CD14-positive monocyte (primary cell): ENCODE measurements around the gene DAPK1. TPM values are rescaled to one million over a fixed set of nuclear protein-coding genes. Genes with fewer than 3 reads are reported as not detected.

Experiments
- DNase-seq, 3 donors: peaks; one replicate each; pipeline ENCODE4 v3.0.0-alpha.2; 2011 to 2022
- H2AFZ ChIP-seq: 2 replicates; pipeline ENCODE4 v1.6.0; 2012; ENCODE audit warnings: mild to moderate bottlenecking, low read depth, low read length, inconsistent platforms; ENCODE audit not compliant: insufficient read depth, poor library complexity, severe bottlenecking
- H3K27ac ChIP-seq, 2 donors: 1 replicate in 1 of 2; 2 replicates in 1 of 2; pipeline ENCODE4 v1.5.1; 2012 to 2013; ENCODE audit warnings: low read length in 2 of 2, control low read depth in 1 of 2, inconsistent platforms in 1 of 2, low read depth in 1 of 2, mild to moderate bottlenecking in 1 of 2
- H3K27me3 ChIP-seq, 2 donors: one replicate each; pipeline versions ENCODE4 v1.6.0 to v1.6.1; 2011 to 2013; ENCODE audit warnings: low read length in 2 of 2; ENCODE audit not compliant: control insufficient read depth in 2 of 2, insufficient read depth in 2 of 2
- H3K36me3 ChIP-seq, 2 donors: replicated peaks in 1 of 2; 1 replicate in 1 of 2; 2 replicates in 1 of 2; pipeline versions ENCODE4 v1.5.1 to v1.6.1; 2012 to 2013; ENCODE audit warnings: low read length in 2 of 2, control low read depth in 1 of 2, inconsistent platforms in 1 of 2, mild to moderate bottlenecking in 1 of 2; ENCODE audit not compliant: insufficient read depth in 2 of 2, control insufficient read depth in 1 of 2
- H3K4me1 ChIP-seq, 2 donors: 1 replicate in 1 of 2; 2 replicates in 1 of 2; pipeline versions ENCODE4 v1.5.1 to v1.6.1; 2012 to 2013; ENCODE audit warnings: low read length in 2 of 2, control low read depth in 1 of 2, inconsistent platforms in 1 of 2, mild to moderate bottlenecking in 1 of 2, moderate library complexity in 1 of 2; ENCODE audit not compliant: insufficient read depth in 2 of 2, control insufficient read depth in 1 of 2
- H3K4me2 ChIP-seq: replicated peaks from 2 replicates; pipeline ENCODE3; 2012; ENCODE audit warnings: low read length, moderate library complexity, mild to moderate bottlenecking; ENCODE audit not compliant: poor library complexity, severe bottlenecking; ENCODE audit errors: extremely low read depth
- H3K4me3 ChIP-seq, 3 experiments: fragments of 200-600 bp in 1 of 3; sonication (generic) in 1 of 3; replicated peaks in 1 of 3; 1 replicate in 2 of 3; 2 replicates in 1 of 3; pipeline ENCODE4 v1.5.1; 2011 to 2013; ENCODE audit warnings: low read length in 3 of 3, mild to moderate bottlenecking in 3 of 3, control low read depth in 2 of 3, low read depth in 2 of 3, inconsistent platforms in 1 of 3, moderate library complexity in 1 of 3
- H3K79me2 ChIP-seq: 2 replicates; pipeline ENCODE4 v1.6.0; 2012; ENCODE audit warnings: mild to moderate bottlenecking, control low read depth, inconsistent platforms, low read length, moderate library complexity; ENCODE audit not compliant: insufficient read depth
- H3K9ac ChIP-seq: 2 replicates; pipeline ENCODE4 v1.6.0; 2017; ENCODE audit warnings: low read length, mild to moderate bottlenecking; ENCODE audit not compliant: insufficient read depth, poor library complexity, severe bottlenecking
- H3K9me3 ChIP-seq, 2 donors: replicated peaks in 1 of 2; 1 replicate in 1 of 2; 2 replicates in 1 of 2; pipeline versions ENCODE4 v1.5.1 to v1.6.1; 2012 to 2013; ENCODE audit warnings: low read length in 2 of 2, control low read depth in 1 of 2; ENCODE audit not compliant: control insufficient read depth in 1 of 2, insufficient read depth in 1 of 2
- H4K20me1 ChIP-seq: 2 replicates; pipeline ENCODE4 v1.6.0; 2012; ENCODE audit warnings: mild to moderate bottlenecking, low read length, control low read depth, moderate library complexity; ENCODE audit not compliant: insufficient read depth
- H3K27ac Mint-ChIP-seq, 7 donors: one replicate each; pipeline ENCODE4 v1.8.0; 2020; ENCODE audit warnings: mild to moderate bottlenecking in 7 of 7, mixed read lengths in 7 of 7, moderate library complexity in 6 of 7, inconsistent platforms in 2 of 7
- H3K27me3 Mint-ChIP-seq, 3 donors: one replicate each; pipeline ENCODE4 v1.8.0; 2021 to 2022; ENCODE audit warnings: low read depth in 3 of 3, mild to moderate bottlenecking in 3 of 3, mixed read lengths in 3 of 3, moderate library complexity in 3 of 3, inconsistent platforms in 1 of 3
- H3K36me3 Mint-ChIP-seq, 2 donors: one replicate each; pipeline ENCODE4 v1.8.0; 2020; ENCODE audit warnings: mixed read lengths in 2 of 2, inconsistent platforms in 1 of 2, mild to moderate bottlenecking in 1 of 2
- H3K4me1 Mint-ChIP-seq: one replicate; pipeline ENCODE4 v1.8.0; 2020; ENCODE audit warnings: mild to moderate bottlenecking, mixed read lengths
- H3K4me3 Mint-ChIP-seq, 2 donors: one replicate each; pipeline ENCODE4 v1.8.0; 2020; ENCODE audit warnings: mild to moderate bottlenecking in 2 of 2, mixed read lengths in 2 of 2, moderate library complexity in 1 of 2
- H3K9me3 Mint-ChIP-seq, 7 donors: one replicate each; pipeline ENCODE4 v1.8.0; 2020 to 2022; ENCODE audit warnings: mixed read lengths in 7 of 7, mild to moderate bottlenecking in 6 of 7, moderate library complexity in 6 of 7, inconsistent platforms in 2 of 7
- WGBS: methylation state at CpG from one replicate; pipeline ENCODE4 v1.1.5; 2013; ENCODE audit warnings: missing lambda C conversion rate; ENCODE audit not compliant: insufficient coverage; 5-methylcytosine and 5-hydroxymethylcytosine counted together
- intact Hi-C, 2 donors: fragments of 100-400 bp; cut with micrococcal nuclease; formaldehyde crosslinking; loops; one replicate each; pipeline versions ENCODE4 v1.15.0 to v1.15.1; 2023
- polyA plus RNA-seq, 3 donors: library from polyadenylated mRNA; depleted of rRNA in 1 of 3; unstranded in 2 of 3; stranded (reverse) in 1 of 3; fragments of 300-500 nt in 2 of 3; fragments of >200 nt in 1 of 3; fragmentation: Illumina TruSeq in 2 of 3; gene quantifications; 1 replicate in 2 of 3; 2 replicates in 1 of 3; pipeline ENCODE4 v1.2.3, GENCODE V29; 2012 to 2021
- TF ChIP-seq, protein P1 (sequence below): fragments of 200-600 bp; IDR thresholded peaks from one replicate; pipeline ENCODE4 v1.8.0; 2022; ENCODE audit warnings: antibody characterized with exemption, mild to moderate bottlenecking

The DAPK1 gene
- polyA plus RNA-seq, 3 donors = 24.1 to 102 (median 44.4) TPM

DNA sequence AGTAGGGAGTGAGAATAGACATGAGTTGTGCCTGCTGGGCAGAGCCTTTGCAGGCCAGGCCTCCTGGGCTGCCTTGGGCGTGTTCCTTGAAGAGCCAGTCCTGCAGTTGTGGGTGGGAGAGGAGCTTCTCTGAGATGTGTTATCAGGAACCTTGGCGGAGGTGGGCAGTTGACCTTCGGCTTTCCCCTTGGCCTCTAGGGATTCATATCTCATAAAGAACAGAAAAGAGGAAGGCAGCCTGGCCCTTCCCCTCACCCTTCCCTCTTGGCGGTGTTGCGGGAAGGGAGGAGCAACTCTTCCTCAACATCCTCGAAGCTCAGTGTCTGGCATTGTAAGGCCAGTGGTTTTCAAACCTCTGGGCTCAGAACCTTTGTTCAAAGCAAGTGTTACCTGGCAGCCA, 59.2 kb downstream of the DAPK1 start:
- Mint-ChIP-seq H3K9me3 (peaks cover 0 to 6% (median 0%) of the 10 kb centered on the region in 7 donors), H3K4me3 (peak overlapping the region; percentile 47 to 72), H3K36me3 (peaks cover 16 to 32% of the 10 kb centered on the region in 2 donors), H3K27ac (peak overlapping the region; percentile 90 to 97 (median 96)), H3K27me3 (peaks cover 0 to 6% (median 0%) of the 10 kb centered on the region in 3 donors), H3K4me1 (peaks cover 61% of the 10 kb centered on the region)
- DNase-seq = peak; percentile 68 to 75 (median 74)
- H3K4me2 ChIP-seq = peak overlapping the region; percentile 27
- H3K36me3 ChIP-seq = peaks cover 0 to 14% of the 10 kb centered on the region in 2 donors
- H3K27ac ChIP-seq = peak overlapping the region; percentile 22 to 96
- intact Hi-C loops = loop anchor here (5.0 to 10.0 kb wide), 8 partner anchors 40 to 222 kb away; no protein-coding TSS in a partner anchor
- TF ChIP-seq, protein P1, sequence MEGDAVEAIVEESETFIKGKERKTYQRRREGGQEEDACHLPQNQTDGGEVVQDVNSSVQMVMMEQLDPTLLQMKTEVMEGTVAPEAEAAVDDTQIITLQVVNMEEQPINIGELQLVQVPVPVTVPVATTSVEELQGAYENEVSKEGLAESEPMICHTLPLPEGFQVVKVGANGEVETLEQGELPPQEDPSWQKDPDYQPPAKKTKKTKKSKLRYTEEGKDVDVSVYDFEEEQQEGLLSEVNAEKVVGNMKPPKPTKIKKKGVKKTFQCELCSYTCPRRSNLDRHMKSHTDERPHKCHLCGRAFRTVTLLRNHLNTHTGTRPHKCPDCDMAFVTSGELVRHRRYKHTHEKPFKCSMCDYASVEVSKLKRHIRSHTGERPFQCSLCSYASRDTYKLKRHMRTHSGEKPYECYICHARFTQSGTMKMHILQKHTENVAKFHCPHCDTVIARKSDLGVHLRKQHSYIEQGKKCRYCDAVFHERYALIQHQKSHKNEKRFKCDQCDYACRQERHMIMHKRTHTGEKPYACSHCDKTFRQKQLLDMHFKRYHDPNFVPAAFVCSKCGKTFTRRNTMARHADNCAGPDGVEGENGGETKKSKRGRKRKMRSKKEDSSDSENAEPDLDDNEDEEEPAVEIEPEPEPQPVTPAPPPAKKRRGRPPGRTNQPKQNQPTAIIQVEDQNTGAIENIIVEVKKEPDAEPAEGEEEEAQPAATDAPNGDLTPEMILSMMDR = no peak
- H2AFZ ChIP-seq = no peak overlapping the region
- H3K9me3 ChIP-seq = no peaks in the 10 kb centered on the region
- H3K27me3 ChIP-seq = no peaks in the 10 kb centered on the region
- H3K4me1 ChIP-seq = peaks cover 50 to 58% of the 10 kb centered on the region in 2 donors
- H3K9ac ChIP-seq = no peak overlapping the region
- peaks cover 40% of the 10 kb centered on the region for H3K79me2 ChIP-seq
- H4K20me1 ChIP-seq = peaks cover 16% of the 10 kb centered on the region
- peak overlapping the region in 1 of 3 experiments; percentile 26 for H3K4me3 ChIP-seq
- WGBS = 43% methylated on average over 2 of the region's 6 CpGs

GRCh38 chr9:87557996-87558395, 60.3 kb downstream of the DAPK1 start:
- peaks cover 0 to 18% of the 10 kb centered on the region in 2 donors for H3K36me3 ChIP-seq
- TF ChIP-seq, protein P1 = no peak
- H3K4me2 ChIP-seq = no peak overlapping the region
- no peak overlapping the region for H2AFZ ChIP-seq
- peaks cover 61% of the 10 kb centered on the region for H3K4me1 Mint-ChIP-seq
- no peak for DNase-seq
- H3K4me3 Mint-ChIP-seq = no peak overlapping the region
- WGBS = no CpG with 5 or more reads among the region's 1 CpG
- H3K9me3 Mint-ChIP-seq = peaks cover 0 to 9% (median 0%) of the 10 kb centered on the region in 7 donors
- H3K9me3 ChIP-seq = no peaks in the 10 kb centered on the region
- H3K36me3 Mint-ChIP-seq = peaks cover 19 to 32% of the 10 kb centered on the region in 2 donors
- peaks cover 0 to 6% (median 0%) of the 10 kb centered on the region in 3 donors for H3K27me3 Mint-ChIP-seq
- H3K27me3 ChIP-seq = no peaks in the 10 kb centered on the region
- peaks cover 50 to 58% of the 10 kb centered on the region in 2 donors for H3K4me1 ChIP-seq
- no peak overlapping the region for H3K9ac ChIP-seq
- H4K20me1 ChIP-seq = peaks cover 16% of the 10 kb centered on the region
- H3K4me3 ChIP-seq = no peak overlapping the region
- H3K27ac Mint-ChIP-seq = peak overlapping the region in 4 of 7 donors; percentile 52 to 96 (median 76)
- H3K27ac ChIP-seq = no peak overlapping the region
- H3K79me2 ChIP-seq = peaks cover 43% of the 10 kb centered on the region
- intact Hi-C loops = loop anchor here (5.0 to 10.0 kb wide), 8 partner anchors 39 to 223 kb away; no protein-coding TSS in a partner anchor
